IPS DF 4.7 (cell line): ENCODE measurements around the gene RBM8A.

ENCODE experiments used
- DNase-seq: peaks from one replicate; pipeline ENCODE4 v3.0.0-alpha.2; 2013; ENCODE audit warnings: low spot score; ENCODE audit errors: extremely low read depth

RBM8A gene

DNA sequence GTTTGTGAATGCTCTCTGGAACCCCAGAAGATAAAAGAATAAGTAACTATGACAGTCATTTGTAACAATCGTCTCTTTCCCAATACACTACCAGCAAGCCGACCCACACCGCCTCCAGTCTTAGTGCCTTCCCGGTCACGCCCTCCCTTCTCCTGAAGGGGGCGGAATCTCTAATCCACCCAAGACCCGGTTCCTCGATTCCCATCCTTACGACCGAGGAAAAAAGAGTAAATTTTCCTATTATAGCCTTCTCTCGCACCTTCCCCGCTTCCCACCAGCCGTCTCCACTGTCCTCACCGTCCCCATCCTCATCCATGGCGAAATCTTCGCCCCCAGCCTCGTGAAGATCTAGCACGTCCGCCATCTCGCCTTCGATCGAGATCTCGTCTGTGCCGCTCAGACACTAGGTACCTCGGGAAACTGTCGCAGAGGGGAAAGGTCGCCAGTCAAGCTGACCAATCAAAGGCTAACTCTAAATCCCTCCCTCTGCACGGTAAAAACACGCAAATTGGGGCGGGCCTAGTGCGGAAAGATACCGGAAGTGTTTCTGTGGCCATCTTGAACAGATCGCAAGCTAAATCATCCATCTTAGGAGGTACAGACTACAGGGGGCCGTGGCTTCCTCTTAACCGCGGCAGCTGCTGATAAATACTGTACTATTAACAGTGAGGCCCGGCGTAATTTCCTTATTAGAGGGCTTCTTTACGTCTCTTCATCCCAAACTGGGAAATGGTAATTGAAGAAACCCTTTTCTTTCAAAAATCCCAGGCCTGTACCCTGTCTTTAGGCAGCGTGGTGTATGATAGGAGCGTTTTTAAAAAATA, at the start of gene RBM8A:
RBM8A (minus strand) TSS at position 422 of the 824 bp plus-strand sequence; CDS start at position 364, 58 bp downstream.
- peak; percentile 97 for DNase-seq

GRCh38 chr1:145977016-145977415, 49.7 kb upstream of the RBM8A start:
- DNase-seq = no peak

DNA sequence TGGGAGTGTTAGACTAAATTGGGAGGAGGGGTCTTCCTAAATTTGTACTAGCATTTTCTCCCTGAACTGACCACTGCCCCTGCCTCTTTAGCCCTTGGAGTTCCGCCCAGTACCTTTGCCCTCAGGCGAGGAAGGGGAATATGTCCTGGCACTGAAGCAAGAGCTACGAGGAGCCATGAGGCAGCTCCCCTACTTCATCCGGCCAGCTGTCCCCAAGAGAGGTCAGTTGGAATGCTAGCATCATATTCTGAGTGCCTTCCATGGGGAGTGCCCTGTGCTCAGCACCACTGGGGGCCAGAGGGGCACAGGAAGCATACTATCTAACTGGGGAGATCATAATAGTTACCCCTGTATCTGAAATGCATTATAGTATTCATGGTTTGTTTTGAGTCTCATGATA, 47.9 kb upstream of the RBM8A start:
- DNase-seq = no peak

DNA sequence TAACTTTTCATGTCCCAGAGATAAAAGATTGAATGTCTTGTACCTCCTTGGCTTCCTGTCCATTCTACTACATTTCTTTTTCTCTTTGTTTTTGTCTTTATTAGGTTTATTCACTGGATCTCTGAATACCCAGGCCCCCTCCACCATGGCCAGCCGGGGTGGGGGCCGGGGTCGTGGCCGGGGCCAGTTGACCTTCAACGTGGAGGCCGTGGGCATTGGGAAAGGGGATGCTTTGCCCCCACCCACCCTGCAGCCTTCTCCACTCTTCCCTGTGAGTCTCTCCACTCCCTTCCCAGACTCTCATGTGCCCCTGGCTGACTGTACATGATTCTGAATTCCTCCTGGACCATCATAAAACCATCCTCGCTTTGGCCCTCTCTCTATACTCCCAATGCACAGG, 47.4 kb upstream of the RBM8A start:
- no peak for DNase-seq

GRCh38 chr1:145972580-145972979, 45.3 kb upstream of the RBM8A start:
- DNase-seq = no peak

GRCh38 chr1:145967288-145967687, 40.0 kb upstream of the RBM8A start:
- DNase-seq = no peak

GRCh38 chr1:145965119-145965744, 37.9 kb upstream of the RBM8A start:
- no peak for DNase-seq

- peak; percentile 83 for DNase-seq
Measured at GRCh38 chr1:145964328-145965118, 37.2 kb upstream of the RBM8A start, which contains the start of the genes ANKRD34A and POLR3GL. Gene ANKRD34A (minus strand): TSS chr1:145964575. CDS start chr1:145961759, 2,816 bp downstream. Gene POLR3GL (plus strand): TSS chr1:145964690. CDS start chr1:145974866, 10,176 bp downstream.

DNA sequence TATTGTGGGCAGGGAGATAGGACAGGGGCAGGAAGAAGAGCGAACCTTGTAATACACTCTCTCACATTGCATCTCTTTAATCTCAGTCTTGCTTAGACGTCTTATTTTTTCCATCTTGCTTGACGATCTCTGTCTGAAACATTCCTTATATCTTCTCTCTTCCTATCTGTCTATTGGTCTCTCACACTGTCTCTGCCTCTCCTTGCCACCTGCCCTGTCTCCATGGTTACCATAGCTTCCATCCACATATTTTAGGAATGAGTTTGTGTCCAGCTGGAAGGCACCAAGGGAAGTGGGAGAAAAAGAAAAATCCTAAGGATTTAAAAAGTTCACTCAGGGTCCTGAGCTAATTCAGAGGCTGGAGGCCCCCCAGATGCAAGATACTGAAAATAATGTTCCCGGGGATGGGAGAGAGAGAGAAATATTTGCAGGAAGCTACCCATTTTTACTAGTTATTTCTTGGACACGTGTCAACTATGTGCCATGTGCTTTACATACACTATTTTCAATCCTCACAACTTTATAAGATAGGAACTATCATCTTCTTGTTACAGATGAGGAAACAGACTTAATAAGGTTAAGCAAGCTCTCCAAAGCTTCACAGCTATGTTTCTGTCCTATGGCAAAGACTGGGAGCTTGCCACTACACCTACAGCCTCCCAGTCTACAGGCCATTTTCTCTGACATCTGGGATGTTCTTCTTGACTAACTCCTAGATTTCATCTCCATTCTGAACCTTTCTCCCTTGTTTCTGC, 36.2 kb upstream of the RBM8A start:
- DNase-seq = no peak

GRCh38 chr1:145962157-145963102, 35.1 kb upstream of the RBM8A start:
- DNase-seq = no peak

DNA sequence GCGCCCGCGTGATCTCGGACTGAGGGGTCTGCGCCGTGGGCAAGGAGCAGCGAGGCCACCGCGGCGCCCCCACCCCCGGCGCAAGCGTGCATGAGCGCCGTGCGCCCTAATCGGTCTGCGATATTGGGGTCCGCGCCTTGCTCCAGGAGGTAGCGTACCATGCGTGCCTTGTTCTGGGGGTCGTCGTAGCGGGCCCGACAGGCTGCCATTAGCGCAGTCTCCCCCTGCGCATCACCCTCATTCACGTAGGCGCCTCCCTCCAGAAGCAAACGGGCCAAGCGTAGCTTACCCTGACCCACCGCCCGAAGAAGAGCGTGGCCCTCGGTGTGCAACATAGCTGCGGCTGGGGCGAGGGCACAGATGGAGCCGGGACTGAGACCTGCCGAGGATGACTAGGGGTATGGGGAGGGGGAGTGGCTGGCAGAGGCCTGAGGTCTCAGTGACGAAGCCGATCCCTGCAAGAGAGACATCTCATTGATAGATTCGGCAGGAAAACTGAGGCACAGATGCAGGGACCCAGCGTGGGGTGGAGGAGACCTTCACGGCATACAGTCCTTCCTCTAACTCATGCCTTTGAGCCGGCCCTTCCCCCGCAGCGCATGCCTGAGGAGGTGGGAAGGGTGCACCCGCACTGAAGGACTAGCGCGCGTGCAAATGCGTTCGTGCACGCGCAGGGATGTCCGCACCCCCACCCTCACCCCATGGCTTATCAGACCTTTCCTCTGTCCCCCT, 34.3 kb upstream of the RBM8A start:
- DNase-seq = no peak

GRCh38 chr1:145961109-145961424, 33.8 kb upstream of the RBM8A start:
- no peak for DNase-seq

DNA sequence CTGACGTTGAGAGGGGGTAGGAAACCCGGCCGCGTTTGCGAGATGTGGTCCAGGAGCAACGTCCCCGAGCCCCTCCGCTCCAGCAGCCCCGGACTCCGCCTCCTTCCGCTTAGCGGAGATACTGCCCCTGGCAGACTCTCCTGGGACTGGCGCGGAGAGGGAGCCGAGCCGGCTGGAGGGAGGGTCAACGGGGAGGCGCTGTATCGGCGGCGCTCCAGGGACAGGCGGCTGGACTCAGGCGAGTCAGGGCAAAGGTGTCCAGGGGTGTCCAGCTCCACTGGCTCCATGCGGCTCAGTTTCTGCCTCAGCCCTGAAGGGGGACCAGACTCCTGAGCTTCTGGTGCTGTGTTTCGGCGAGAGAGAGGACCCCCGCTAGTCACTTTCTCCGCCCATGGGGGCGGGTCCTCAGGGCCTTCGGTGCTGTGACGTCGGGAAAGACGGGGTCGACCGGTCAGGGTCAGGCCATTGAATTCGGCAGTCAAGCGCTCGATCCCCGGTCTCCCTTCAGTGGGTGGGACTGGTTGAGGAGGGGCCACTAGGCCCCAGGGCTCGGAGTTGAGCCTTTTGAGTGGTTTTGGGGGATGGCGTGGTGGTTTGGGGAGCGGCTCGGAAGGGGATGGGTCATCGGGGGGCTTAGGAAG, 33.3 kb upstream of the RBM8A start:
- DNase-seq = no peak

DNA sequence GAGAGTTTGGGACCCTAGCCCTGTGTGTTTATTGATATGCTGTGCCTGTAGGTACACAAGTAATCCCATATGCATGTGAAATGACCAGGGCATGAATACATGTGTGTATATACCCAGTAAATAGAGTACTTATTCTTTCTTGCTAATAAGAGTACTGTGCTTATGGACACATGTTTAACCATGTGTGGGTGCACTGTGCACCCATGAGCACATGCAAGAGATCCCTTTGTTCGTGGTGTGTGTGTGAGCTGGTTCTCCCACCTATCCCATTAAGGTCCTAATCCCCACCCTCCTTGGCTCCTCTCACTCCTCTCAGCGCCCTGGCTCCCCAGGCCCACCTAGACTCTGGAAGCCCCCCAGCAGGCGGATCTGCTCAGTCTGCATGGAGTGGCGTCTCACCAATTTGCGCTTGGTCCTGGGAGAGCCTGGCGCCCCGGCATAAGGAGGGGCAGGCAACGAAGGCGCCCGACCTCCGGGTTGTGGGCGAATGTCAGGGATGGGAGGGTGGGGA, 32.7 kb upstream of the RBM8A start:
- DNase-seq = no peak

DNA sequence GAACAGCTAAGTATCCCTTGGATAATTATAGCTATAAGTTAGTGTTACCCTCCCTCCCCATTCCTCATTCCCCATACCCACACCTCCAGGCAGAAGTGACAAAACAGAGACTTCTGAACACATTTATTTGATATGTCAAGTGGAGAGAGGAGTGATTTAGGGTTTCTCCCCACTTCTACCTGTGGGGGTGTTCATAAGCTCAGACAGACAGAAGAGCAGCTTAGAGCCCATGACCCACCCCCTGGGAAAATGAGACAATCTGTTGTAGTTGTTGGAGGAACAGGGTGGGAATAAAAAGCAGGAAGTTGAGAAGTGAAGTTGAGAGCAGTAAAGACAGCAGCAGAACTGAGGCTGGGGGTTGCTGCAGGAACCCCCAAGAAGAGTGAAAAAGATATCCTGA, 32.0 kb upstream of the RBM8A start:
- no peak for DNase-seq

DNA sequence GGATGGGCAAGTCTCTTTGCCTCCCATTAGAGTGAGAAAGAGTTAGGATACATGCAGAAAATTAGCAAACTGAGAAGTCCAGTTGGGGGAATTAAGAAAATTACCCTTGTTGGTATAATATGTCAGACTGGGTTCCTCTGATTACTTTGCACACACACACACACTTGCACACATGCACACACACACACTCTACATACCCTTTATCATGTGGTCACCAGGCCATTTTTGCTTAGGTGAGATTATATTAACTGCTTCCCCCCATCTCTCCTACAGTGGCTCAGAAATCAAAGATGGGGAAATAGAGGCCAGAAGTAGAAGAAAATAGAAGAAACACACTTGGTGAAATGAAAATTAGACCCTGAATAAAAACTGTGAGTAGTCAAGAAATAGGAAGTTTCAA, 31.4 kb upstream of the RBM8A start:
- DNase-seq = no peak

DNA sequence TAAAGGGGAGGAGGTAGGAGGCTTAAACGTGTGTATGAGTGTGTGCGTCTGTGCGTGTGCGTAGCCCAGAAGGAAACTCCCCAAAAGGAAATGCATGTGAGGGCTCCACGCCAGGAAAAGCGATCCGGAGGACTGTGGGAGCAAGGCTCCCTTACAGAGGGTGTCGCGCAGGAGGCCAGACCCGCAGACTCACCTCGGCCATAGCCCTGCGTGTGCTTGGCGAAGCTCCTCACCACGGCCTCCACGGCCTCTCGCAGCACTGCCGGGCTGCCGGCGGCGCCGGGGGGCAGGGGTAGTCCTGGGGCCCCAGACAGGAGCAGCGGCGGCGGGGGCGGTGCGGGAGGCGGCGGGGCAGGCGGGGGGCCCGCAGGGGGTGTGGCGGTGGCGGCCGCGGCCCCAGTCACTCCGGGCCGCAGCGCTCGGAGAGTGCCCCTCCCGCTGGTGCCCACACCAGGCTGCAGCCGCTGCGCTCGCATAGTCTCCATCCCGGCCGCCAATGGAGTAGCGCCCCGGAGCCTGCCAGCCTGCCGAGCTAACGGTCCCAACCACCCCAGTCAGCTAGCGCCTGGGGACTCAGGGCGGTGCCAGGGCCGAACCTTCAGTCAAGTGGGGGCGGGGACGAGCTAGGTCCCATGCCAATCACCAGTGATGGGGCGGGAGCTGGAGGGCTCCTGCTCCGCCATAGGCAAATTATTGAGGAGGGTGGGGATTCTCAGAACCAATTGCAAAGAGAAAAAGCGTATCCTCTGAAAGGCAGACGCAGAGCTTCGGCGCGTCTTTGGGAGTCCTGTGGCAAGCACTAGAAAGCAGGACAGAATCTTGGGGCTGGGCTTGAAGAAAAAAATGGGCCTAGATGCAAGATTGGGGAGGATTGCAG, 30.4 kb upstream of the RBM8A start, which contains the start of gene LIX1L:
LIX1L (minus strand) TSS at position 575 of the 877 bp plus-strand sequence; CDS start at position 485, 90 bp downstream.
- DNase-seq = peak; percentile 92
